HepG2 (cell line): ENCODE measurements around the gene RPE. TPM values are rescaled to one million over a fixed set of nuclear protein-coding genes. Genes with fewer than 3 reads are reported as not detected.

ENCODE experiments used
- ATAC-seq: fragments of 200-7000 bp; cut with Tn5 transposase; 3 replicates; pipeline ENCODE4 v1.9.1; 2020; ENCODE audit warnings: mild to moderate bottlenecking, moderate library complexity
- BruUV-seq: library from RNA; stranded (reverse); fragments of 400-500 nt; replicated peaks from 2 replicates; lab custom pipeline; 2021; lab: Mats Ljungman, UMichigan
- CTCF ChIA-PET: fragments of 300-600 bp; formaldehyde crosslinking; extraction: SDS; loops from one replicate; lab custom pipeline; 2021; ENCODE audit warnings: low total read pairs, inconsistent platforms, low intra/inter-chr PET ratio; lab: Yijun Ruan, JAX
- POLR2A ChIA-PET: fragments of 350-600 bp; sonication (Branson Sonifier 250); formaldehyde crosslinking; loops from one replicate; lab custom pipeline; 2020; ENCODE audit warnings: antibody characterized with exemption, inconsistent platforms; lab: Yijun Ruan, JAX
- DNase-seq: peaks from one replicate; pipeline ENCODE4 v3.0.0-alpha.2; 2015; ENCODE audit warnings: low spot score
- FAIRE-seq: peaks from 3 replicates; lab custom pipeline; 2011; peaks lifted over from hg19 to GRCh38; lab: Jason Lieb, UNC
- H2AFZ ChIP-seq: one replicate; pipeline ENCODE4 v1.6.1; 2011; ENCODE audit warnings: low read length, inconsistent platforms
- H3K27ac ChIP-seq: fragments of 300-600 bp; 3 replicates; pipeline ENCODE4 v1.8.0; 2011; ENCODE audit warnings: mixed run types, mild to moderate bottlenecking, mixed read lengths, low read length, inconsistent platforms; ENCODE audit not compliant: insufficient read depth; ENCODE audit errors: extremely low read length
- H3K27me3 ChIP-seq, 2 experiments: fragments of 200-600 bp in 1 of 2; 2 replicates in 1 of 2; 3 replicates in 1 of 2; pipeline versions ENCODE4 v1.6.0 to v1.8.0; 2011; ENCODE audit warnings: low read length in 2 of 2, mild to moderate bottlenecking in 2 of 2, moderate library complexity in 2 of 2, inconsistent platforms in 1 of 2; ENCODE audit not compliant: insufficient read depth in 2 of 2, control insufficient read depth in 1 of 2
- H3K36me3 ChIP-seq, 2 experiments: fragments of 200-600 bp in 1 of 2; replicated peaks in 1 of 2; 2 replicates in 1 of 2; 3 replicates in 1 of 2; pipeline versions ENCODE4 v1.5.1 to v1.8.0; 2011; ENCODE audit warnings: low read length in 2 of 2, inconsistent platforms in 1 of 2; ENCODE audit not compliant: insufficient read depth in 2 of 2, control insufficient read depth in 1 of 2
- H3K4me1 ChIP-seq: 2 replicates; pipeline ENCODE4 v1.5.1; 2012; ENCODE audit warnings: low read length, inconsistent platforms; ENCODE audit not compliant: insufficient read depth
- H3K4me2 ChIP-seq: 2 replicates; pipeline ENCODE4 v1.6.0; 2011; ENCODE audit warnings: low read depth, low read length, inconsistent platforms
- H3K4me3 ChIP-seq, 3 experiments: fragments of 200-600 bp in 1 of 3; sonication (generic), shearing (Covaris generic) in 1 of 3; replicated peaks in 1 of 3; 2 replicates each; pipeline ENCODE4 v1.5.1; 2011 to 2016; ENCODE audit warnings: low read length in 3 of 3, inconsistent platforms in 2 of 3, low read depth in 2 of 3, mild to moderate bottlenecking in 2 of 3, control low read depth in 1 of 3, mixed read lengths in 1 of 3; ENCODE audit not compliant: insufficient read depth in 1 of 3
- H3K79me2 ChIP-seq: one replicate; pipeline ENCODE4 v1.6.1; 2011; ENCODE audit warnings: low read length, inconsistent platforms; ENCODE audit not compliant: insufficient read depth
- H3K9ac ChIP-seq: 2 replicates; pipeline ENCODE4 v1.6.0; 2011; ENCODE audit warnings: mild to moderate bottlenecking, low read depth, low read length, inconsistent platforms; ENCODE audit not compliant: insufficient read depth
- H3K9me3 ChIP-seq: 2 replicates; pipeline ENCODE4 v1.5.1; 2012; ENCODE audit warnings: mild to moderate bottlenecking, low read length
- H4K20me1 ChIP-seq: 2 replicates; pipeline ENCODE4 v1.6.0; 2011; ENCODE audit warnings: inconsistent platforms, mild to moderate bottlenecking, low read length, moderate library complexity; ENCODE audit not compliant: insufficient read depth
- RORA ChIP-seq: sonication (generic); formaldehyde crosslinking; IDR thresholded peaks from 2 replicates; pipeline ENCODE4 v1.5.0; 2020; ENCODE audit warnings: mild to moderate bottlenecking, missing genetic modification reagents, moderate library complexity
- SP4 ChIP-seq: sonication (generic); formaldehyde crosslinking; IDR thresholded peaks from 2 replicates; pipeline ENCODE4 v1.8.1; 2023; ENCODE audit warnings: mild to moderate bottlenecking, missing genetic modification reagents
- ZNF350 ChIP-seq: sonication (generic); formaldehyde crosslinking; IDR thresholded peaks from 2 replicates; pipeline ENCODE4 v1.4.0; 2020; ENCODE audit warnings: mild to moderate bottlenecking, low read depth, missing genetic modification reagents, borderline replicate concordance
- ZNF598 ChIP-seq: sonication (generic); formaldehyde crosslinking; IDR thresholded peaks from 2 replicates; pipeline ENCODE4 v1.5.1; 2020; ENCODE audit warnings: mild to moderate bottlenecking, missing genetic modification reagents, borderline replicate concordance
- WGBS: methylation state at CpG from one replicate; pipeline ENCODE4 v1.1.6; 2017; ENCODE audit warnings: low lambda C conversion rate; 5-methylcytosine and 5-hydroxymethylcytosine counted together
- in situ Hi-C: cut with HindIII; loops from 2 replicates; pipeline ENCODE4 v1.10.0; 2017; ENCODE audit warnings: low pct_unique_long_range_greater_than_20kb; ENCODE audit not compliant: extremely low pct_ligation_motif_present
- intact Hi-C: fragments of 100-400 bp; cut with micrococcal nuclease; formaldehyde crosslinking; loops from one replicate; pipeline ENCODE4 v1.10.0; 2022; ENCODE audit not compliant: unreplicated experiment
- polyA plus RNA-seq, 8 experiments: library from polyadenylated mRNA; depleted of rRNA in 3 of 8; stranded (reverse) in 7 of 8; unstranded in 1 of 8; fragments of >200 nt; fragmentation: Illumina TruSeq in 4 of 8; extraction: Trizol in 4 of 8; gene quantifications; 2 replicates each; pipeline versions ENCODE4 v1.2.1 to v1.2.3, GENCODE V29; 2011 to 2016; ENCODE audit warnings: low read depth in 4 of 8, missing spikeins in 1 of 8, mixed read lengths in 1 of 8; ENCODE audit not compliant: insufficient read depth in 1 of 8
- total RNA-seq, 5 experiments: library from RNA; depleted of rRNA; stranded (reverse); fragments of >200 nt; fragmentation: Illumina TruSeq; extraction: Trizol; gene quantifications; 2 replicates each; pipeline ENCODE4 v1.2.3, GENCODE V29; 2016; ENCODE audit warnings: low read depth in 1 of 5
- TF ChIP-seq, protein P1 (sequence below): sonication (generic); formaldehyde crosslinking; IDR thresholded peaks from 2 replicates; pipeline ENCODE4 v1.4.0; 2020; ENCODE audit warnings: missing genetic modification reagents

Gene RPE
- total and polyA plus RNA-seq, 2 of the 13 experiments (the other 11 are each of a cell fraction or from before 2014, with no cell fraction given), result 72.3 to 107 TPM

DNA sequence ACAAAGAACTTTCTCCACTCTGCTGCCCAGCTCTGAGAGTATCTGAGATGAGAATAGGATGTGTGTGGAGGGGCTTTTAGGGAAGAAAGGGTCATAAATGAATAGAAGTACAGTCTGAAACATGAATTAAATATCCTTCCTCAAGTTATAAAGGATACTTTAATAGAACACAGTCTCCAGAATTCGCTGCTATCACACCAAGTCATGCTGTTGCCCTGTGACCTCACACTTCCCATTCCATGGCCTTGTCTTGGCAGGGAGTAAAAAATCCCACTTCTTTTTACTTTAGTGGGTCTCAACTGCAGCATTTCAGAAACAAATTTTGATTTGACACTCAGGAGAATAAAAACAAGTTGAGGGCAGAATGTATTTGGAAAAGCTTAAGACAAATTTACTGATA, 3.8 kb upstream of the RPE start:
- ATAC-seq (no peak), FAIRE-seq (no peak), DNase-seq (no peak)
- no peak overlapping the region for H3K4me3 ChIP-seq
- no TSS peak for BruUV-seq
- in situ Hi-C loops, result no loop called here
- H3K79me2 ChIP-seq, result peaks cover 12% of the 10 kb centered on the region
- WGBS, result 0% methylated on average over 1 of the region's 1 CpG
- peaks cover 0 to 1% of the 10 kb centered on the region in 2 experiments; a peak in 1 of 5 replicates for H3K27me3 ChIP-seq
- no peaks in the 10 kb centered on the region for H4K20me1 ChIP-seq
- H3K4me2 ChIP-seq, result no peak overlapping the region
- ChIA-PET POLR2A (no interaction called here), CTCF (no interaction called here)
- no peaks in the 10 kb centered on the region for H3K36me3 ChIP-seq
- no peak overlapping the region for H3K9ac ChIP-seq
- H3K9me3 ChIP-seq, result no peaks in the 10 kb centered on the region
- no peak overlapping the region for H2AFZ ChIP-seq
- intact Hi-C loops, result no loop called here
- H3K27ac ChIP-seq, result no peak overlapping the region
- H3K4me1 ChIP-seq, result peaks cover 12% of the 10 kb centered on the region
- TF ChIP-seq SP4 (no peak), ZNF598 (CRISPR knock-in tag) (no peak), ZNF350 (CRISPR knock-in tag) (no peak), RORA (no peak)
- TF ChIP-seq, protein P1, sequence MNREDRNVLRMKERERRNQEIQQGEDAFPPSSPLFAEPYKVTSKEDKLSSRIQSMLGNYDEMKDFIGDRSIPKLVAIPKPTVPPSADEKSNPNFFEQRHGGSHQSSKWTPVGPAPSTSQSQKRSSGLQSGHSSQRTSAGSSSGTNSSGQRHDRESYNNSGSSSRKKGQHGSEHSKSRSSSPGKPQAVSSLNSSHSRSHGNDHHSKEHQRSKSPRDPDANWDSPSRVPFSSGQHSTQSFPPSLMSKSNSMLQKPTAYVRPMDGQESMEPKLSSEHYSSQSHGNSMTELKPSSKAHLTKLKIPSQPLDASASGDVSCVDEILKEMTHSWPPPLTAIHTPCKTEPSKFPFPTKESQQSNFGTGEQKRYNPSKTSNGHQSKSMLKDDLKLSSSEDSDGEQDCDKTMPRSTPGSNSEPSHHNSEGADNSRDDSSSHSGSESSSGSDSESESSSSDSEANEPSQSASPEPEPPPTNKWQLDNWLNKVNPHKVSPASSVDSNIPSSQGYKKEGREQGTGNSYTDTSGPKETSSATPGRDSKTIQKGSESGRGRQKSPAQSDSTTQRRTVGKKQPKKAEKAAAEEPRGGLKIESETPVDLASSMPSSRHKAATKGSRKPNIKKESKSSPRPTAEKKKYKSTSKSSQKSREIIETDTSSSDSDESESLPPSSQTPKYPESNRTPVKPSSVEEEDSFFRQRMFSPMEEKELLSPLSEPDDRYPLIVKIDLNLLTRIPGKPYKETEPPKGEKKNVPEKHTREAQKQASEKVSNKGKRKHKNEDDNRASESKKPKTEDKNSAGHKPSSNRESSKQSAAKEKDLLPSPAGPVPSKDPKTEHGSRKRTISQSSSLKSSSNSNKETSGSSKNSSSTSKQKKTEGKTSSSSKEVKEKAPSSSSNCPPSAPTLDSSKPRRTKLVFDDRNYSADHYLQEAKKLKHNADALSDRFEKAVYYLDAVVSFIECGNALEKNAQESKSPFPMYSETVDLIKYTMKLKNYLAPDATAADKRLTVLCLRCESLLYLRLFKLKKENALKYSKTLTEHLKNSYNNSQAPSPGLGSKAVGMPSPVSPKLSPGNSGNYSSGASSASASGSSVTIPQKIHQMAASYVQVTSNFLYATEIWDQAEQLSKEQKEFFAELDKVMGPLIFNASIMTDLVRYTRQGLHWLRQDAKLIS (CRISPR knock-in tag), result no peak
- TF ChIP-seq, all 625 proteins: peak for 0
